ENCODE measurements around the gene MRPS22. TPM values are rescaled to one million over a fixed set of nuclear protein-coding genes. Genes with fewer than 3 reads are reported as not detected.

MRPS22 gene
- total RNA-seq, 6 donors from 2014 or later = 17.8 to 48.3 (median 33.1) TPM

- H3K4me1 ChIP-seq = peaks cover 0 to 6% (median 5%) of the 10 kb centered on the region in 4 donors
- no peak for TF ChIP-seq EP300 (IDR thresholded peaks at IDR 0.05)
- TF ChIP-seq POLR2AphosphoS5 (IDR thresholded peaks at IDR 0.05) = no peak
- no peak for TF ChIP-seq POLR2A (IDR thresholded peaks at IDR 0.05)
- no peak for TF ChIP-seq CTCF (IDR thresholded peaks at IDR 0.05)
- H3K27me3 ChIP-seq = no peaks in the 10 kb centered on the region
- no peak overlapping the region for H3K27ac ChIP-seq
- no peaks in the 10 kb centered on the region for H3K36me3 ChIP-seq
- ATAC-seq (ENCODE audit: low FRiP score in 2 of 2) (no peak), DNase-seq (no peak)
- WGBS, 2 donors = 62 to 80% methylated on average over 5 of the region's 5 CpGs
- H3K4me3 ChIP-seq = no peak overlapping the region
- H3K9me3 ChIP-seq = no peaks in the 10 kb centered on the region
Observed at GRCh38 chr3:139324456-139324855, 19.4 kb upstream of the MRPS22 start.

GRCh38 chr3:139325551-139325950, 18.3 kb upstream of the MRPS22 start:
- peaks cover 0 to 9% (median 7%) of the 10 kb centered on the region in 4 donors for H3K4me1 ChIP-seq
- H3K9me3 ChIP-seq = no peaks in the 10 kb centered on the region
- no peaks in the 10 kb centered on the region for H3K36me3 ChIP-seq
- no peaks in the 10 kb centered on the region for H3K27me3 ChIP-seq
- H3K4me3 ChIP-seq = no peak overlapping the region
- H3K27ac ChIP-seq = no peak overlapping the region
- no peak for TF ChIP-seq POLR2AphosphoS5 (IDR thresholded peaks at IDR 0.05)
- DNase-seq = peak in 1 of 2 donors; percentile 47
- 89 to 100% methylated on average over 1 to 3 of the region's 3 CpGs for WGBS, 2 donors
- no peak for ATAC-seq (ENCODE audit: low FRiP score in 2 of 2)

- H3K27ac ChIP-seq = no peak overlapping the region
- DNase-seq (no peak), ATAC-seq (ENCODE audit: low FRiP score in 2 of 2) (no peak)
- H3K4me3 ChIP-seq = no peak overlapping the region
- peaks cover 0 to 9% (median 7%) of the 10 kb centered on the region in 4 donors for H3K4me1 ChIP-seq
- H3K27me3 ChIP-seq = no peaks in the 10 kb centered on the region
- H3K36me3 ChIP-seq = no peaks in the 10 kb centered on the region
- no peaks in the 10 kb centered on the region for H3K9me3 ChIP-seq
- WGBS, 2 donors = 79 to 84% methylated on average over 5 of the region's 5 CpGs
- TF ChIP-seq CTCF (IDR thresholded peaks at IDR 0.05) (no peak), POLR2AphosphoS5 (IDR thresholded peaks at IDR 0.05) (no peak)
Observed at GRCh38 chr3:139326131-139326530, 17.7 kb upstream of the MRPS22 start.

GRCh38 chr3:139326707-139327106, 17.1 kb upstream of the MRPS22 start:
- DNase-seq (no peak), ATAC-seq (ENCODE audit: low FRiP score in 2 of 2) (no peak)
- Histone ChIP-seq H3K36me3 (no peaks in the 10 kb centered on the region), H3K4me1 (peaks cover 0 to 9% (median 7%) of the 10 kb centered on the region in 4 donors), H3K9me3 (no peaks in the 10 kb centered on the region), H3K27ac (no peak overlapping the region), H3K27me3 (no peaks in the 10 kb centered on the region), H3K4me3 (no peak overlapping the region)
- TF ChIP-seq EP300 (IDR thresholded peaks at IDR 0.05) = no peak
- TF ChIP-seq POLR2A (IDR thresholded peaks at IDR 0.05) = no peak
- TF ChIP-seq CTCF (IDR thresholded peaks at IDR 0.05) = no peak
- no peak for TF ChIP-seq POLR2AphosphoS5 (IDR thresholded peaks at IDR 0.05)
- WGBS, 2 donors = 65 to 82% methylated on average over 4 of the region's 4 CpGs

- Histone ChIP-seq H3K27me3 (no peaks in the 10 kb centered on the region), H3K27ac (no peak overlapping the region), H3K36me3 (no peaks in the 10 kb centered on the region), H3K4me1 (peaks cover 0 to 9% (median 7%) of the 10 kb centered on the region in 4 donors), H3K9me3 (no peaks in the 10 kb centered on the region), H3K4me3 (no peak overlapping the region)
- no peak for ATAC-seq (ENCODE audit: low FRiP score in 2 of 2)
- WGBS, 2 donors = 85 to 86% methylated on average over 5 of the region's 5 CpGs
- DNase-seq = no peak
- TF ChIP-seq POLR2AphosphoS5 (IDR thresholded peaks at IDR 0.05) = no peak
Observed at GRCh38 chr3:139327231-139327630, 16.6 kb upstream of the MRPS22 start.

- H3K36me3 ChIP-seq = no peaks in the 10 kb centered on the region
- H3K9me3 ChIP-seq = no peaks in the 10 kb centered on the region
- H3K4me3 ChIP-seq = no peak overlapping the region
- TF ChIP-seq EP300 (IDR thresholded peaks at IDR 0.05) = no peak
- TF ChIP-seq POLR2AphosphoS5 (IDR thresholded peaks at IDR 0.05) = no peak
- TF ChIP-seq CTCF (IDR thresholded peaks at IDR 0.05) = no peak
- TF ChIP-seq POLR2A (IDR thresholded peaks at IDR 0.05) = no peak
- H3K4me1 ChIP-seq = peaks cover 0 to 9% (median 7%) of the 10 kb centered on the region in 4 donors
- ATAC-seq (ENCODE audit: low FRiP score in 2 of 2) (no peak), DNase-seq (no peak)
- no peak overlapping the region for H3K27ac ChIP-seq
- 65 to 80% methylated on average over 5 to 8 of the region's 8 CpGs for WGBS, 2 donors
- no peaks in the 10 kb centered on the region for H3K27me3 ChIP-seq
Observed at GRCh38 chr3:139327861-139328260, 16.0 kb upstream of the MRPS22 start.
